GM19238 (cell line): Measurements from ENCODE around the gene GALNTL6.
A peak's percentile ranks its signal among the peaks of the same experiment; 100 is the strongest.
"Not testable (repeated sequence)": the region's sequence is repeated elsewhere in the genome, so short reads cannot be mapped to it uniquely, and the experiment has no call there.

Experiments used
- DNase-seq: peaks from one replicate; pipeline ENCODE4 v3.0.0; 2011; ENCODE audit warnings: low spot score; ENCODE audit not compliant: insufficient read length

The GALNTL6 gene

DNA sequence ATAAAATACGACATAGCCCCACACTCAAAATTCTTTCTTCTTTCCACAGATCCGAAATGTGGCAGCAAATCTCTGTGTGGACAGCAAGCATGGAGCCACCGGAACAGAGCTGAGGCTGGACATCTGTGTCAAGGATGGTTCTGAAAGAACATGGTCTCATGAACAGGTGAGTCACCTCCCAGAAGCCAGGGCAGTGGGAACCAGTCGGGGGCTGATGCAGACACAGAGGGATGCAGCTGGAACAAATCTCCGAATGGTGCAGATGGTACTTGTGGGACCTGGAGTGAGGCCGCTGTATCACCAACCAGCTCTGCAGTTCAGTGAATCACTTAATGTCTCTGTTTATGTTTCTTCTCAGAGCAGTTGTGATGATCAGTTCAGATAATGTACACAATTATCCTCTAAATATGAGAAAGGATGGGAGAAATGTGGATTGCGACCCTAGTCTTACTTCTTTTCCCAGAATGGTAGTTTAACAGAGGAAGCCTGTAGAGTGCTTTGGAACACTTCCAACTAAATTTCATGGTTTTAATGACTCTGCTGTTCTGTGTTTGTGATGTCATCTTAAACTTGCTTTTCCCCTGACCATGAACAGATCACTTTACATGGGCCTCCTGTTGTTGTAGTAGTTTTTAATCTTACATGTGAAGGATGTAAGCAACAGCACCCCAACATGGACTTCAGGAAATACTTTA, 1196.1 kb downstream of the GALNTL6 start:
- no peak for DNase-seq

DNA sequence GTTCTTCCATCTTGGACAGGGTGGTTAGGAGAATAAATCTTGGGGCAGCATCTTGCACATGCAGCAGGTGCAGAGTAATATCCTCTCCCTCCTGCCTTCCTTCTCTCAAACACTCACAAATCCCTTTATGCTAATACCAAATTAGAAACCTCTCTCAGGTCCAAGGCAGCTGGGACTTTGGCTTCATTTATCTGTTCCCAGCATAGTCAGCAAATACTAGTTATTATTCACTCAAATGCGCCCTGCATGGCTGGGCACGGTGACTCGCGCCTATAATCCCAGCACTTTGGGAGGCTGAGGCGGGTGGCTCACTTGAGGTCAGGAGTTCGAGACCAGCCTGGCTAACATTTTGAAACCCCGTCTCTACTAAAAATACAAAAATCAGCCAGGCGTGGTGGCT, 1199.4 kb downstream of the GALNTL6 start:
- DNase-seq, result no peak

DNA sequence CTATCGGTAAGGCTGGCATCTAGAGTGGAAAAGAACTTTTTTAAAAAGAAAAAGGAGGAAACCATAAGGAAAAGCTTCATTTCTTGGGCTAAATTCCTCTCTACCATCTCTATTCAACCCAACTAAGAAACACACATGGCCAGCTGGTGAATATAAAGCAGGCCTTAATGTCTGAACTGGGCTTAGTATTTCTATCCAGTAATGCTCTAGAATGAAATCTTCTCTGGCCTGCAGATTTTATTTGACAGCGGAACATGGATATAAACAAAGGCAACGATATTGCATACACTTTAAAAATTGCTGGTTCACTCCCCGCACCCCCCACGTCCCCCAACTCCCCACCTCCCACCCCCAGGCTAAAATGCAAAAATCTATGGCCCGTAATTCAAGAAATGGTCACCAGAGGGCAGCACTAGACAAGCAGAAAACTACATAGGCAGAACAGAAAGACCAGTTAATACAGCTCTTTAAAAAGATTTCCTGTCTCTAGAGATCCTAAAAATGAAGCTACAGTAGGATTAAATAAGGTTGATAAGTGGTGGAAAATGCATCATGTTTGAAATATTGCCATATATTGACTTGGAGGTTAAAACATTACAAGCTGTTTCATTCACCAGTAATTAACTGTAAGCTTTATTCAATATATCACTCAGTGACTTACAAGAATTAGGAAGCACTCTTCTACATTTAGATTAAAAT, 1200.2 kb downstream of the GALNTL6 start:
- DNase-seq, result peak; percentile 24

DNA sequence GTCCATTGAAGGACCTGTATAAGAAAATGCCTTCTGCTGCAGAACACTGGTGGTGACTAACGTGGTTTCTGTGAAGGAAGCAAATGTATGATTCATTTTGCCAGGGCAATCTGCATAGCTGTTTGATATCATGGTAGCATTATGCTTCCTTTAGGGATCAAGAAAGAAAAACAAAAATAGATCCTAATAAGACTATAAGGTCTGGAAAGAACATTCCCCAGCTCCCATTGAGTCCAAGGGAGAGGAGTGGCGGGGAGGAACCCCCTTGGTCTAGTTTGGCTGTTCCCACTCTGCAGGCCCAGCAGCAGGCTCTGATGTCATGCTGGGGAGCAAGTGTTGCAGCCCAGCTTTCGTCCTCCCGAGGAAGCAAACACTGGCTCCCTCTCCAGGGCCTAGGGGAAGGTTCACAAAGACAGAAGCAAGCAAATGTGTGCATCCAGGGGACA, 1200.9 kb downstream of the GALNTL6 start:
- DNase-seq, result no peak

DNA sequence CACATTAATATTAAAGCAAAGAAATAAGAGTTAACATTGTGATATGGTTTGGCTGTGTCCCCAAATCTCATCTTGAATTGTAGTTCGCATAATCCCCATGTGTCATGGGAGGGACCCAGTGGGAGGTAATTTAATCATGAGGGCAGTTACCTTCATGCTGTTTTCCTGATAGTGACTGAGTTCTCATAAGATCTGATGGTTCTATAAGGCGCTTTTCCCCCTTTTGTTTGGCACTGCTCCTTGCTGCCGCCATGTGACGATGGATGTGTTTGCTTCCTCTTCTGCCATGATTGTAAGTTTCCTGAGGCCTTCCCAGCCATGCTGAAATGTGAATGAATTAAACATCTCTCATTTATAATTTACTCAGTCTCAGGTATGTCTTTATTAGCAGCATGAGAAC, 1201.6 kb downstream of the GALNTL6 start:
- no peak for DNase-seq

DNA sequence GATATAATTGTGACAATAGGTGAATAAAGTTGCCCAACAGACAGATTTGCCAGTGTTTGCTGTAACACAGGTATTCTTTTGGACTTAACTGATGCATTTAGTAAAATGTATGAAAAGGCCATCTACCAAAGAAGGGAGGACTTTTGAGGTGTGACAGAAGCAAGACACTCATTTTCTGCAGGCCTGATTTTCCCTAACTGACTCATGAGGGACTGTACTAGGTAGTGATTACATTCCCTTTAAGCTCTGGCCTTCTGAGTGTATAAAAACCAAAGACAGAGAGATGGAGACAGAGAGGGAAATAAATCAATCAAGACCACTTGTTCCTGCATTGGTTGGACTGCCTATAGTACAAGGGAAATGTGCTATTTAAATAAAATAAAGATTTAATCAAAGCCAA, 1204.6 kb downstream of the GALNTL6 start:
- DNase-seq, result no peak

DNA sequence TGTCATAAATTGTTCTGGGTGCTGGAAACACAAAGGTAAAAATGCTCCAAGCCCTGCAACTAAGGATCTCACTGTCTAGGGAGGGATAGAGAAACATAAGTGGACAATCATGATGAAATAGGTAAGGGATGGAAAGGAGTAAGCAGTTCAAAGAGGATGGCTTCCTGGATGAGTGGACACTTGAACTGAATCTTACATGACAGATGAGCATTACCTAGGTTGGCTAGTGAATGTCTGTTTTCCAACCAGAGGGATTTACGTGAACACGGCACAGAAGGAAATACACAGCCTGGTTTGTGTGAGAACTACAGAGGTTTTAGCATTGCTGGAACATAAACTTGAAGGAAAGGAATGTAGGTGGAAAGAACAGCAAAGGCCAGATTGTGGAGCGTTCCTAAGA, 1205.2 kb downstream of the GALNTL6 start:
- no peak for DNase-seq

DNA sequence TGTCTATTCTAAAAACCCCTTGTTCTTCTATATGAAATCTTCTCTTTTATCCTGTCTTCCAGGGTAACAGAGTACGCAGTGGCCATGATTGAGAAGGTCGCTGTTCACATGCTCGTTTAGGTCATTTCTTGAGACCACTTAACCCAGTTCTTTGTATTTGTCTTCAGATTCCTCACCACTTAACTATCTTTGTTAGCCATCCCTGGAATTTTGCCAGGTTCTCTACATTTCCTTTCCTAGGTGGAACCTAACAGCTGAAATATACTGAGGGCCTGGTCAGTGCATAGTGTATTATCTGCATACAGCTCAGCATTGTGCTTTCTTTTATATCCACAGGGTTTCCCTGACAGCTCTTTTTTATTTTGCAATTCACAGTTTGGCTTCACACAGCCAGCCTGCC, 1206.5 kb downstream of the GALNTL6 start:
- DNase-seq, result no peak

DNA sequence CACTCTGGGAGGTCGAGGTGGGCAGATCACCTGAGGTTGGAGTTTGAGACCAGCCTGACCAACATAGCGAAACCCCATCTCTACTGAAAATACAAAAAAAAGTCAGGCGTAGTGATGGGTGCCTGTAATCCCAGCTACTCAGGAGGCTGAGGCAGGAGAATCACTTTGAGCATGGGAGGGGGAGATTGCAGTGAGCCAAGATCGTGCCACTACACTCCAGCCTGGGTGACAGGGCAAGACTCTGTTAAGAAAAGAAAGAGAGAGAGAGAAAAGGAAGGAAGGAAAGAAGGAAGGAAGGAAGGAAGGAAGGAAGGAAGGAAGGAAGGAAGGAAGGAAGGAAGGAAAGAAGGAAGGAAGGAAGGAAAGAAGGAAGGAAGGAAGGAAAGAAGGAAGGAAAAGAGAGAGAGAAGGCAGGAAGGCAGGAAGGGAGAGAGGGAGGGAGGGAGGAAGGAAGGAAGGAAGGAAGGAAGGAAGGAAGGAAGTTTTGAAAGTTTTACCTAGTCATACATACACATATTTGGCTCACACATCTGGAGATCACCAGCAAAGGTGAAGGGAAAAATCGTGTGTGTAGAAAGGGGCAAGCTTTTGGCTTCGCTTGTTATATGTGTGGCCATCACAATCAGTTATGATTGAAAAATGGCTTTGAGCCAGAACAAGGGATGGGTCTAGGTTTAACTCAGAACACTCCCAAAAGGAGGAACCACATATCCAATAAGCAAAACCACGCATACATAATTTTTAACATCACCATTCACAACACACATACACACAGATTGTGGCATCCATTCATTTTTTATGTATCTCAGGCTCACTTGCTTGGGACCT, 1208.8 kb downstream of the GALNTL6 start:
- DNase-seq, result not testable (repeated sequence)

DNA sequence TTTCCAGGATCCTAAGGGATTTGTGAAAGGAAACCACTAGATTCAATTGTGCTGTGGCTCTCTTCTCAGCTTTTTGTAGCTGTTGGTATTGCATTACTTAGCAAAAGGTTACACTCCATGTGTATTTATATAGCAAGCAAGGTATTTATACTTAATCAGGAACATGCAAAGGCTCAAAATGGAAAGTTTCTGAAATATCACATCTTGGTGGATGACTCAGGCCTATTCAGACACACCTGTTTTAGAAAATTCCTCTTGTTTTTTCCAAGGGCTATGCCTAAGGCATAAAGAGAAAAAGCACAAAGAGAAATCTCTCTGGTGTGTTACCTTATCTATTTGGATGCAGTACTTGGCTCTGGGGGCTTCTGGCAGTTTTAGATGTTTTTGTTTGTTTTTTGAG, 1211.0 kb downstream of the GALNTL6 start:
- DNase-seq, result no peak

DNA sequence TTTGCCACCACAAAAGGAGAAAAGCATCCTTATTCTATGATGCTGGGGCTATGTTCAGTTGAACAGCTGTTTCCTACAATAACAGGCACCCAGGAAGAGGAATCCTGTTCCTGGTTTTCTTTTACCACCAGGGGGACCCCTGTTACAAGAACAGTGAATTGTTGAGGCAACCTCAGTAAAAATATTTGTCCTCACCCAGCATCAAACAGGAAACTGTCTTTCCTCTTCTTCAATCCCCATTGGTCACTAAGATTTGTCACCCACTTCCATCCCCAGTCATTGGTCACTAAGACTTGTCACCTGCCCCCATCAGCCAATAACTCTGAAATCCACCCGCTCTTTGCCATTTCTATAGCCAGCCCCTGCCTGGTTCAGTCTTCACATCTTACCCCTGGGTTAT, 1211.9 kb downstream of the GALNTL6 start:
- DNase-seq, result peak; percentile 22

DNA sequence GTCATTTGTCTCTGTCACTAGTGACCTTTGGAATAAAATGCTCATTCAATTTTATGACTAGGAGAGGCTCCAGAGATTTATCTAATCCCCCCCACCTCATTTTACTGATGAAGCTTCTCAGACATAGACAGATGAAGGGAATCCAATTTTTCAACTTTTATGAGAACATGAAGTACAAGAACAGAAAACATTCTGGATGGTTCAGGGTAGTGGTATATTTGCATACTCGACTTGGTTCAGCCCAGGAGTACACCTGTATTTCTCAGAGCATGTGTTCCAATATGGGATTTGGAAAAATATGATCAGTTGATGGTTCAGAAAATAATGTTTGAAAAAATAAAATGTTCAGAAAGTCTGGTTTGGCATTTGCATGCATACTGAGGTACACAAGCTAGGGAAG, 1224.0 kb downstream of the GALNTL6 start:
- DNase-seq, result no peak

DNA sequence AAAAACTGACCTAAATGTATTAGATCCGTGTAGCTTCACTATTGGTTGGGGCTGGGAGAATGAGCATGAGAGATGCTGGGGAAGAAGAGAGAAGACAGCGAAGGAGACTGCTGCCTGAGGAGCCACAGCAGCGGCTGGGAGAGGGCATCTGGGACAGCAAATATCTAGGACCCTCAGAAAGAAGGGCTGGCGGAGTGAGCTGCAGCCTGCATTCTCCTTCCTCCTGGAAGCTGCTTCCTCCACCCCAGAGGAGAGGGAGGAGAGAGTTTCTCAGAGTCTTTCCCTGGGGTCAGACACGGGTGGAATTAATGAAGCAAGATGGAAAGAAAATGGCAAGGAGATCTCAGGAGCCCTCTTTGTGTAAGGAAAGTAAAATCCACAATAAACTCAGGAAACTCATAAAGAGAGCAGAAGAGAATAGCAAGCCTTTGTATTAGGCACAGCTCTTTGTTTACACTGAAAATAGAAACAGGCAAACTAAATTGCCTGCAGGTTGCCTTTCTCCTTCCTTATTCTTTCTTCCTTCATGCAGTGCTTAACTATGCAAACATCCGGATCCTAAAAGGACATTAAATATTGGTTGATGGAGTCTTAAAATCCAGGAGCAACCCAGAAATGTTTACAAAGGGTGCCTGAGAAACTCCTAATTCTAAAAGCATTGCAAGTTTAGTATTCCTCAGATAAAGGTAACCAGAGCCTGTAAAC, 1225.1 kb downstream of the GALNTL6 start:
- no peak for DNase-seq

DNA sequence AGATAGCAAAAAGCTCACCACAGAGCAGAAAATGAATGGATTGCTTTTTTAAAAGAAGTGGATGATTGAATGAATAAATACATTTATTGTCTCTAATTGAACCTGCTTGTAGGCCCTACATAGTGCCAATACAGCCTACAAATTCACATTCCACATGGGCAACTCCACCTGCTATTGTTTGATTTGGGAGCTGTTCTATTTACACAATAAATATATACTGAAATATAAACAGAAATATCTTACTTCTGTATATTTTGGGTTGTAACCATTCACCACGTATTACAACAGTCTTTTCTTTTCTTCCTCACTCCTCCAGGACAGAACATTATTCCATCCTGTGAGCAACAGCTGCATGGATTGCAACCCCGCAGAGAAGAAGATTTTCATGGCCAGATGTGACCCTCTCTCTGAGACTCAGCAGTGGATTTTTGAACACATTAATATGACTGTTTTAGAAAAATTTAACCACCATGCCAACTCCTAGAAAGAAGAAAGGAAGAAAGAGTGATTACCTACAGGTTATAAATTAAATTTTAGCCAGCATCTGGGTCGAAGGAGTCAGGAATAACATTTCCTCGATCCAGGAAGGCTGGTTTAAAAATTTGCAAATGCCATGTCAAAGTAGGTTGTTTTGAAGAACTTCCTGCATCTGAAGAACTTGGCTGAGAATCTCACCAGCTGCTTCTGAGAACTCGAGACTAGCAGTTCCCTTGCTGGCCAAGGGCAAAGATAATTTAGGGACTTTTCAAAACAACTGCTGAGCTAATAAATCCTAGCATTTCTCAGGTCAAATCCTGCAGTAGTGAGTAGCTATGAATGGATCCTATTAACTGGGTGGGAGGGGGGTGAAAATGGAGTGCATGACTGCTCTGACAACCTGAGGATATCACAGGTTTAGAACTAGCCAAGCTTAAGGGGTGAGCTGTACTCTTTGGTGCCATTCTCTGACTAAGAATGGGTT, 1226.7 kb downstream of the GALNTL6 start:
- DNase-seq, result no peak

DNA sequence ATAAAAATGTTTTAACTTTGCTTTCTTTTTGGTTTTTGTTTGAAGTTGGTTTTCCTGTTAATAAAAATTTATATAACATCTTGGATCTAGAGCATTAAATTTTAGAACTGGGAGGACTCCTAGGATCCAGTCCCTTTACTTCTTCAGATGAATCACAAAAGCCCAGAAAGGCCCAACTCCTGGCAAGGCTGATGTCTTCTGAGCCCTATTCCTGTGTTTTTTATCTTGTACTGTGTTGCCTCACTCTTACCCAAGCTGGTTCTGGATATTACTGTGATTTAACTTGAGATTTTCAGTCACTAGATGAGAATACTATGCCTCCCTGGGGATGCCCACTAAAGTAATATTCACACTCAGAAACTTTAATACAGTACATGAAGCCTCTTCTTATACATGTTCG, 1228.3 kb downstream of the GALNTL6 start:
- DNase-seq, result no peak

DNA sequence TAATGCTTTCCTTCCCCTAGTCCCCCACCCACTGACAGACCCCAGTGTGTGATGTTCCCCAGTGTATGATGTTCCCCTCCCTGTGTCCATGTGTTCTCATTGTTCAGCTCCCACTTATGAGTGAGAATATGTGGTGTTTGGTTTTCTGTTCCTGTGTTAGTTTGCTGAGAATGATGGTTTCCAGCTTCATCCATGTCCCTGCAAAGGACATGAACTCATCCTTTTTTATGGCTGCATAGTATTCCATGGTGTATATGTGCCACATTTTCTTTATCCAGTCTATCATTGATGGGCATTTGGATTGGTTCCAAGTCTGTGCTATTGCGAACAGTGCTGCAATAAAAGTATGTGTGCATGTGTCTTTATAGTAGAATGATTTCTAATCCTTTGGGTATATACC, 1228.9 kb downstream of the GALNTL6 start:
- not testable (repeated sequence) for DNase-seq

DNA sequence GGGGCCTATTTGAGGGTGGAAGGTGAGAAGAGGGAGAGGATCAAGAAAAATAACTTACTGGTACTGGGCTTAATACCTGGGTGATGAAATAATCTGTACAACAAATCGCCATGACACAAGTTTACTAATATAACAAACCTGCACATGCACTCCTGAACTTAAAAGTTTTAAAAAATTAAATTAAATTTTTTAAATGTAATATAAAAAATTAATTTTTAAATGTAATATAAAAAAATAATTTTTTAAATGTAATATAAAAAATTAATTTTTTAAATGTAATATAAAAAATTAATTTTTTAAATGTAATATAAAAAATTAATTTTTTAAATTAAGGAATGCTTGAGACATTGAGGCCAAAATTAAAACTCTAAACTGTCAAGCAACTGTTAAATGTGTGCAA, 1231.1 kb downstream of the GALNTL6 start:
- DNase-seq, result no peak

DNA sequence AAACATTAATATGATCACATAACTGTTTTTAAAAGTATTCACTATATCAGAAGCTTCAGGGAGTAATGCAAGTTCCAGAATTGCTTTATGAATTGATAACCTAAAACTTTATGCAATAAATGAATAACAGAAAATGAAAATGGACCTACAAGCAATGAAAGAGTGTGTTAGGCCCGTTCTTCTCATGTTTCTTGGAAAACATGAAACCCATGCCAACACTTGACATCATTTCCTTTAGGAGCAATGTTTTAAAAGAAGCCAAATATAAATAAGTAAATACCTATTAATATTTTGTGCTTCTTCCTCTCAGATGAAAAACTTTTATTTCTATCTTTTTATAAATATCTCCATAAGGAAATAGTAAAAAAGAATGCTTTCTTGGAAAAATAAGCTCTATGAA, 1232.4 kb downstream of the GALNTL6 start:
- DNase-seq, result no peak

DNA sequence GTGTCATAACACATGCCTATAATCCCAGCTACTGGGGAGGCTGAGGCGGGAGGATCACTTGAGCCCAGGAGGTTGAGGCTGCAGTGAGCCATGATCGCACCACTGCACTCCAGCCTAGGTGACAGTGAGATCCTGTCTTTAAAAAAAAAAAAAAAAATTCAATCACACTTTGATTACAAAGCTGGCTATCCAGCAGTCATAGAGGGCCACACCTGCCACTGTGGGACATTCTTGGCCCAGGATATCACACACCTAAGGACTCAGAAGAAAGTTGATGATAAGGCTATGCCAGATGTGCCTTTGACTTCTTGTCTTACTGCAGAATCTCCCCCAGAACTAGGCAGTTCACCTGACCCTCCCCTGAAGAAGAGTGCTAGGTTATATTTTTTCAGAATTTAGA, 1232.9 kb downstream of the GALNTL6 start:
- no peak for DNase-seq

DNA sequence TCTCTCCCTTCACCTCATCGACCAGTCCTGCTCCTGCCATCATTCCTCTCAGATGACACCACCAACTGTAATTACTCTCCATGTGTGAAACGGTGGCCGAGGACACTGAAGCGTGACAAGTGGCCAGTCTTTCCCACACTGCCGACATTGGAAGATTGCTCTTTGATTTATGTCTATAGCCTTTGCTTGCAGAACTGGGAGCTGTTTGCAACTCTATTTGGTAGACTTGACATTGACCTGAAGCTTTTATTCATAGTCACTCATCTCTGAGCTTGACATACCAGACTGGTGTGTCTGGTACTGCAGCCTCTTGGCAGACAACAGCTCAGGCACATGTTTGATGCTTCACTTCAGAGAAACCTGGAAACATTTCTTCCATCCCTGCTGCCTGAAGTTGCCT, 1233.6 kb downstream of the GALNTL6 start:
- no peak for DNase-seq

DNA sequence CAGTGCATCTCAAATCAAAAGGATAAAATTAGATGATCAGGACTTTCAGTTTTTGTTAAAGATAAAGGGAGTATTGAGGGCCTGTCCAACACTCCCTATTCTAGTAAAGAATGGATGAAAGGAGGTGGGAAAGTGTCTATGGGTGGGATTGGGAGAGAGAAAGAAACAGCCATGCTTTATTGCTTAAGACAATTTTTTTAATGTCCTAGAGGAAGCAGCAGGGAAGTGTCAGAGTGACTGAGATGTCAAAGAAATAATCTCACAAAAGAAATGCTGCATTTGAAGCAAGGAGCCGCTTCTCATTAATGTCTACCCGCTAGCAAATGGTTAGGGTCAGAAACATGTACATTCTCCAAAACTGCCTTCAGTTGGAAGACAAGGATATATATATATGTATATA, 1238.0 kb downstream of the GALNTL6 start:
- no peak for DNase-seq
